MM.1S (cell line): ENCODE measurements around the gene BCOR.

Experiments
- DNase-seq: peaks from one replicate; pipeline ENCODE4 v3.0.0-alpha.2; 2015
- H2AFZ ChIP-seq: fragments of 300-600 bp; sonication (generic); 2 replicates; pipeline ENCODE4 v1.6.0; 2016; ENCODE audit warnings: antibody characterized with exemption, low read length
- H3F3A ChIP-seq: fragments of 300-600 bp; sonication (generic); 2 replicates; pipeline ENCODE4 v1.6.1; 2016; ENCODE audit warnings: mild to moderate bottlenecking, antibody characterized with exemption, low read length, moderate library complexity, mixed read lengths; ENCODE audit not compliant: insufficient read depth
- H3K27ac ChIP-seq: fragments of 300-600 bp; sonication (generic); 2 replicates; pipeline ENCODE4 v1.5.1; 2016; ENCODE audit warnings: mild to moderate bottlenecking, low read length
- H3K27me3 ChIP-seq: fragments of 300-600 bp; sonication (generic); replicated peaks from 2 replicates; pipeline ENCODE4 v1.6.0; 2016; ENCODE audit warnings: low read length; ENCODE audit not compliant: insufficient read depth
- H3K36me3 ChIP-seq: fragments of 300-600 bp; sonication (generic); replicated peaks from 2 replicates; pipeline ENCODE4 v1.6.1; 2016; ENCODE audit warnings: mild to moderate bottlenecking, low read length, mixed read lengths; ENCODE audit not compliant: insufficient read depth
- H3K4me1 ChIP-seq: fragments of 300-600 bp; sonication (generic); 2 replicates; pipeline ENCODE4 v1.6.1; 2016; ENCODE audit warnings: low read length, mixed read lengths
- H3K4me2 ChIP-seq: fragments of 300-600 bp; sonication (generic); 2 replicates; pipeline ENCODE4 v1.6.0; 2016; ENCODE audit warnings: low read depth, low read length
- H3K4me3 ChIP-seq: fragments of 300-600 bp; sonication (generic); 2 replicates; pipeline ENCODE4 v1.5.1; 2016; ENCODE audit warnings: low read length, mixed read lengths
- H3K79me2 ChIP-seq: fragments of 300-600 bp; sonication (generic); 2 replicates; pipeline ENCODE4 v1.6.1; 2016; ENCODE audit warnings: mixed run types, low read length, mixed read lengths
- H3K9ac ChIP-seq: fragments of 300-600 bp; sonication (generic); 2 replicates; pipeline ENCODE4 v1.6.1; 2016; ENCODE audit warnings: low read length, mixed read lengths
- H3K9me2 ChIP-seq: fragments of 300-600 bp; sonication (generic); replicated peaks from 2 replicates; pipeline ENCODE4 v1.6.1; 2016; ENCODE audit warnings: mild to moderate bottlenecking, low read length, mixed read lengths; ENCODE audit not compliant: insufficient read depth
- H3K9me3 ChIP-seq: fragments of 300-600 bp; sonication (generic); replicated peaks from 2 replicates; pipeline ENCODE4 v1.6.1; 2016; ENCODE audit warnings: mild to moderate bottlenecking, low read length, mixed read lengths; ENCODE audit not compliant: insufficient read depth
- H4K20me1 ChIP-seq: fragments of 300-600 bp; sonication (generic); 2 replicates; pipeline ENCODE4 v1.6.1; 2016; ENCODE audit warnings: mild to moderate bottlenecking, low read length, moderate library complexity, mixed read lengths; ENCODE audit not compliant: insufficient read depth
- CTCF ChIP-seq: fragments of 300-600 bp; sonication (generic); IDR thresholded peaks from 2 replicates; pipeline ENCODE4 v1.5.1; 2016; ENCODE audit warnings: antibody characterized with exemption, low read length, mixed read lengths
- EZH2 ChIP-seq: fragments of 300-600 bp; sonication (generic); optimal IDR thresholded peaks from 2 replicates; pipeline ENCODE3; 2017; ENCODE audit warnings: low read depth, mild to moderate bottlenecking, antibody characterized with exemption, low read length, mixed read lengths
- EZH2phosphoT487 ChIP-seq: fragments of 300-600 bp; sonication (generic); IDR thresholded peaks from 2 replicates; pipeline ENCODE4 v1.6.1; 2018; ENCODE audit warnings: antibody characterized with exemption, low read length

The BCOR gene

GRCh38 chrX:40098264-40099054 lies 701 bp upstream of the BCOR start:
- H3K27ac ChIP-seq = peak overlapping the region; percentile 94
- H3K4me1 ChIP-seq = peaks cover 22% of the 10 kb centered on the region
- no peaks in the 10 kb centered on the region for H3K9me3 ChIP-seq
- no peak overlapping the region for H2AFZ ChIP-seq
- H3K27me3 ChIP-seq = no peaks in the 10 kb centered on the region
- H3K9ac ChIP-seq = peak overlapping the region; percentile 92
- H3K9me2 ChIP-seq = no peaks in the 10 kb centered on the region
- H3F3A ChIP-seq = peaks cover 28% of the 10 kb centered on the region
- TF ChIP-seq EZH2 (no peak), CTCF (no peak), EZH2phosphoT487 (no peak)
- H3K4me3 ChIP-seq = peak overlapping the region; percentile 69
- H3K79me2 ChIP-seq = peaks cover 45% of the 10 kb centered on the region
- H4K20me1 ChIP-seq = peaks cover 16% of the 10 kb centered on the region
- H3K36me3 ChIP-seq = no peaks in the 10 kb centered on the region
- DNase-seq = peak; percentile 71
- peak overlapping the region; percentile 78 for H3K4me2 ChIP-seq

DNA sequence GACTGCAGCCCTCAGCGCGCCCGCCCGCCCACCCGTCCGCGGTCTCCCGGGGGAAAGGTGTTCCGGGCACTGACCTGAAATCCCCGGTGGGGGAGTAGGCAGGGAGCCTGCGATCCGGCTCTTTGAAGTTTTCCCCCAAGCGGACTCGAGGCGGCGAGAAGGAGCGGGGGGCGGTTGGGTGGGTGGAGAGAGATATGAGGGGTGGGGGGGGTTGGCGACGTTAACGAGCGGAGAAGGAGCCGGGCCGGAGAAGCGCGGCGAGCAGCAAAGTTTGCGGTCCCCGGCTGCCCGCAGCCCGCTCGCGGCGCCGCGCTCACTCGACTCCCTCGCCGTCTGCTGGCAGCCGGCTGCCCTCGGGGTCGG lies 636 bp downstream of the BCOR start:
- H3K4me2 ChIP-seq = no peak overlapping the region
- H4K20me1 ChIP-seq = peaks cover 30% of the 10 kb centered on the region
- peak; percentile 31 for DNase-seq
- H3K27me3 ChIP-seq = no peaks in the 10 kb centered on the region
- TF ChIP-seq EZH2phosphoT487 (no peak), CTCF (no peak), EZH2 (no peak)
- H3K36me3 ChIP-seq = no peaks in the 10 kb centered on the region
- peak overlapping the region; percentile 47; the same call in 1 of the 2 replicates for H3K4me3 ChIP-seq
- H3K9me2 ChIP-seq = no peaks in the 10 kb centered on the region
- H3K79me2 ChIP-seq = peaks cover 55% of the 10 kb centered on the region
- H3K4me1 ChIP-seq = peaks cover 22% of the 10 kb centered on the region
- H3F3A ChIP-seq = peaks cover 28% of the 10 kb centered on the region
- H3K9me3 ChIP-seq = no peaks in the 10 kb centered on the region
- H3K27ac ChIP-seq = peak overlapping the region; percentile 70; the same call in 1 of the 2 replicates
- H2AFZ ChIP-seq = no peak overlapping the region
- H3K9ac ChIP-seq = no peak overlapping the region

- H3K27ac ChIP-seq = peak overlapping the region; percentile 70; the same call in 1 of the 2 replicates
- TF ChIP-seq CTCF (no peak), EZH2phosphoT487 (no peak), EZH2 (no peak)
- H3K4me2 ChIP-seq = peak overlapping the region; percentile 32; the same call in 1 of the 2 replicates
- H3K9ac ChIP-seq = peak overlapping the region; percentile 72
- peak; percentile 53 for DNase-seq
- no peaks in the 10 kb centered on the region for H3K9me2 ChIP-seq
- no peak overlapping the region for H2AFZ ChIP-seq
- H3K9me3 ChIP-seq = no peaks in the 10 kb centered on the region
- peak overlapping the region; percentile 73 for H3K4me3 ChIP-seq
- H3K79me2 ChIP-seq = peaks cover 56% of the 10 kb centered on the region
- H3K27me3 ChIP-seq = no peaks in the 10 kb centered on the region
- peaks cover 30% of the 10 kb centered on the region for H4K20me1 ChIP-seq
- peaks cover 28% of the 10 kb centered on the region for H3F3A ChIP-seq
- H3K4me1 ChIP-seq = peaks cover 17% of the 10 kb centered on the region
- H3K36me3 ChIP-seq = no peaks in the 10 kb centered on the region
Observed at GRCh38 chrX:40096395-40097091, 1.2 kb downstream of the BCOR start.
